Endodermal cell (in vitro differentiated cells): ENCODE data around the gene CDKN2A. TPM values are rescaled to one million over a fixed set of nuclear protein-coding genes. Genes with fewer than 3 reads are reported as not detected.

Source experiments
- DNase-seq: peaks from one replicate; pipeline ENCODE4 v3.0.0-alpha.2; 2017
- H3K27ac ChIP-seq: 2 replicates; pipeline ENCODE4 v1.5.1; 2013; ENCODE audit warnings: mild to moderate bottlenecking, low read depth, low read length, moderate library complexity
- H3K27me3 ChIP-seq: 2 replicates; pipeline ENCODE4 v1.6.1; 2013; ENCODE audit warnings: mild to moderate bottlenecking, low read length, moderate library complexity; ENCODE audit not compliant: insufficient read depth, control insufficient read depth, poor library complexity, severe bottlenecking
- H3K36me3 ChIP-seq: 2 replicates; pipeline ENCODE4 v1.7.0; 2013; ENCODE audit warnings: mild to moderate bottlenecking, low read length, moderate library complexity; ENCODE audit not compliant: control insufficient read depth, insufficient read depth
- H3K4me1 ChIP-seq: one replicate; pipeline ENCODE4 v1.7.0; 2013; ENCODE audit warnings: low read length; ENCODE audit not compliant: control insufficient read depth, insufficient read depth
- H3K4me3 ChIP-seq: 2 replicates; pipeline ENCODE4 v1.5.1; 2013; ENCODE audit warnings: mild to moderate bottlenecking, low read length, moderate library complexity
- H3K9ac ChIP-seq: 2 replicates; pipeline ENCODE4 v1.6.1; 2013; ENCODE audit warnings: mild to moderate bottlenecking, low read length, moderate library complexity; ENCODE audit not compliant: poor library complexity, severe bottlenecking; ENCODE audit errors: extremely low read depth
- H3K9me3 ChIP-seq: 2 replicates; pipeline ENCODE4 v1.6.1; 2013; ENCODE audit warnings: mild to moderate bottlenecking, low read length, moderate library complexity; ENCODE audit not compliant: control insufficient read depth
- H3K27ac Mint-ChIP-seq: 2 replicates; pipeline ENCODE4 v1.8.0; 2020; ENCODE audit warnings: mixed read lengths
- H3K27me3 Mint-ChIP-seq: 2 replicates; pipeline ENCODE4 v1.8.0; 2021; ENCODE audit warnings: mild to moderate bottlenecking, mixed read lengths; ENCODE audit not compliant: insufficient read depth
- H3K36me3 Mint-ChIP-seq: 2 replicates; pipeline ENCODE4 v1.8.0; 2020; ENCODE audit warnings: low read depth, mixed read lengths
- H3K4me1 Mint-ChIP-seq: 2 replicates; pipeline ENCODE4 v1.8.0; 2020; ENCODE audit warnings: mixed read lengths
- H3K4me3 Mint-ChIP-seq: 2 replicates; pipeline ENCODE4 v1.8.0; 2020; ENCODE audit warnings: mild to moderate bottlenecking, moderate library complexity, mixed read lengths
- H3K9me3 Mint-ChIP-seq: 2 replicates; pipeline ENCODE4 v1.8.0; 2020; ENCODE audit warnings: mild to moderate bottlenecking, mixed read lengths
- WGBS, 2 experiments: methylation state at CpG; one replicate each; pipeline versions ENCODE4 v1.1.5 to v1.1.7; 2013; ENCODE audit warnings: missing lambda C conversion rate in 2 of 2, mixed read lengths in 1 of 2; ENCODE audit not compliant: insufficient coverage in 1 of 2, insufficient read length in 1 of 2; 5-methylcytosine and 5-hydroxymethylcytosine counted together
- total RNA-seq, 2 donors: library from RNA; stranded (reverse); fragmentation: NEBNext Ultra II Directional in 1 of 2; extraction: Animal tissue kit (Norgen Biotek cat#: 25700) in 1 of 2; gene quantifications; 2 replicates in 1 of 2; 3 replicates in 1 of 2; pipeline ENCODE4 v1.2.1, GENCODE V29; 2021
- TF ChIP-seq, protein P1 (sequence below): fragments of 200-600 bp; sonication (generic); conservative IDR thresholded peaks from 2 replicates; pipeline ENCODE4 v1.5.0; 2021; ENCODE audit warnings: antibody characterized with exemption, mild to moderate bottlenecking

CDKN2A gene
- total RNA-seq, 2 donors from 2014 or later, result 1.9 to 6.7 TPM

DNA sequence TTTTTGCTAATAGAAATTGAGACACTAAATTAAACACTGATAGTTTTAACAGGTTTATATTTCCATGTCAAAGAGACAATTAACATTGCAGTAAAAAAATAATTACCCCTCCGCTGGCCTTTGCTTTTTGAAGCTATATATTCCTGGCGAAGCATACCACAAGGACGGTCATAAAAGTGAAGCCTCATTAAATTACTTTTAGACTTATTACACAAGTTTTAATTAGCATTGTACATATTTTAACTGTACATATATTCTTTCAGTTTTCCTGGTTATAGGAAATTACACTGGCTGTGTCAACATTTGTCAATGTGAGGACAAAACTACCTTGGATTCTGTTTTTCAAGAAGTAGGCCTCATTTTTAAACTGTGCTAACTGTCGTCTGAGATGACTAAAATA, 1.2 kb downstream of the CDKN2A start:
- Mint-ChIP-seq H3K9me3 (no peaks in the 10 kb centered on the region), H3K4me3 (peak overlapping the region; percentile 64), H3K4me1 (peaks cover 22% of the 10 kb centered on the region), H3K27me3 (peaks cover 91% of the 10 kb centered on the region), H3K27ac (no peak overlapping the region), H3K36me3 (no peaks in the 10 kb centered on the region)
- no peak for DNase-seq
- no peak overlapping the region for H3K9ac ChIP-seq
- TF ChIP-seq, protein P1, sequence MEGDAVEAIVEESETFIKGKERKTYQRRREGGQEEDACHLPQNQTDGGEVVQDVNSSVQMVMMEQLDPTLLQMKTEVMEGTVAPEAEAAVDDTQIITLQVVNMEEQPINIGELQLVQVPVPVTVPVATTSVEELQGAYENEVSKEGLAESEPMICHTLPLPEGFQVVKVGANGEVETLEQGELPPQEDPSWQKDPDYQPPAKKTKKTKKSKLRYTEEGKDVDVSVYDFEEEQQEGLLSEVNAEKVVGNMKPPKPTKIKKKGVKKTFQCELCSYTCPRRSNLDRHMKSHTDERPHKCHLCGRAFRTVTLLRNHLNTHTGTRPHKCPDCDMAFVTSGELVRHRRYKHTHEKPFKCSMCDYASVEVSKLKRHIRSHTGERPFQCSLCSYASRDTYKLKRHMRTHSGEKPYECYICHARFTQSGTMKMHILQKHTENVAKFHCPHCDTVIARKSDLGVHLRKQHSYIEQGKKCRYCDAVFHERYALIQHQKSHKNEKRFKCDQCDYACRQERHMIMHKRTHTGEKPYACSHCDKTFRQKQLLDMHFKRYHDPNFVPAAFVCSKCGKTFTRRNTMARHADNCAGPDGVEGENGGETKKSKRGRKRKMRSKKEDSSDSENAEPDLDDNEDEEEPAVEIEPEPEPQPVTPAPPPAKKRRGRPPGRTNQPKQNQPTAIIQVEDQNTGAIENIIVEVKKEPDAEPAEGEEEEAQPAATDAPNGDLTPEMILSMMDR, result no peak
- H3K4me1 ChIP-seq, result no peaks in the 10 kb centered on the region
- no peak overlapping the region for H3K27ac ChIP-seq
- H3K36me3 ChIP-seq, result no peaks in the 10 kb centered on the region
- peak overlapping the region; percentile 74 for H3K4me3 ChIP-seq
- peaks cover 96% of the 10 kb centered on the region for H3K27me3 ChIP-seq
- WGBS, 2 experiments, result 18 to 40% methylated on average over 1 to 4 of the region's 4 CpGs
- no peaks in the 10 kb centered on the region for H3K9me3 ChIP-seq

DNA sequence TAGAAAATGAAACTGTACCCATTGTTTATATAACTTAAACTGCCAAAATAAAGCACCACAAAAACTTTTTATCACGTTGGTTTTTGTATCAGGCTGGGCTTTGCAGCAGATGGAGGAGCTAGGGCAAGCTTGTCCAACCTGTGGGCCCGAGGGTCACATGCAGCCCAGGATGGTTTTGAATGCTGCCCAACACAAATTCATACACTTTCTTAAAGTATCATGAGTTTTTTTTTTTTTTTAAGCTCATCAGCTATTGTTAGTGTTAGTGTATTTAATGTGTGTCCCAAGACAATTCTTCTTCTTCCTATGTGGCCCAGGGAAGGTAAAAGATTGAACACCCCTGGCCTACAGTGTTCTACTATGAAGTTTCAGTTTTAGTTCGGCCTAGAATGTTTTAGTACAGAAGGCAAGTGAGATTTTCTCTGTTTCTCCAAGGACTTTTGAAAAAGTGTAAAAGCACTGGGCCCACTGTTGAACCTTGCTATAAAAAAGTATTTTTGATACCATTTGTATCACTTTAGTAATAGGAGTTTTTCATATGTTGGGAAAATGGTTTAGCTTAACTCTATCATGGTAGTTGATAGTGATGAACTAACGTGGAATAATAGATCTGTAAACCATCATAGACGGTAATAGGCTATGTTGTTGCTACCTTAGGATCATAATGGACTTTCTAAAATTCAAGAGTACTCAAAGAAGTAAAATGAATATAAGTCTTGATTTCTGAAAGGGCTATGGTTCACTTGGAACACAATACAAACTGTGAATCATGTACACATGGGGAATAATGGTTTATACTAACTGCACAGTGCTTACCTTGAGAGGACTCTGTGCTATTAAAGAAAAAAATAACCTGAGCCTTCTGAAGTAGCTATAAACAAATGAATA, 2.9 kb downstream of the CDKN2A start:
- peaks cover 96% of the 10 kb centered on the region for H3K27me3 ChIP-seq
- WGBS, 2 experiments, result 64 to 67% methylated on average over 2 to 5 of the region's 5 CpGs
- peaks cover 91% of the 10 kb centered on the region for H3K27me3 Mint-ChIP-seq

DNA sequence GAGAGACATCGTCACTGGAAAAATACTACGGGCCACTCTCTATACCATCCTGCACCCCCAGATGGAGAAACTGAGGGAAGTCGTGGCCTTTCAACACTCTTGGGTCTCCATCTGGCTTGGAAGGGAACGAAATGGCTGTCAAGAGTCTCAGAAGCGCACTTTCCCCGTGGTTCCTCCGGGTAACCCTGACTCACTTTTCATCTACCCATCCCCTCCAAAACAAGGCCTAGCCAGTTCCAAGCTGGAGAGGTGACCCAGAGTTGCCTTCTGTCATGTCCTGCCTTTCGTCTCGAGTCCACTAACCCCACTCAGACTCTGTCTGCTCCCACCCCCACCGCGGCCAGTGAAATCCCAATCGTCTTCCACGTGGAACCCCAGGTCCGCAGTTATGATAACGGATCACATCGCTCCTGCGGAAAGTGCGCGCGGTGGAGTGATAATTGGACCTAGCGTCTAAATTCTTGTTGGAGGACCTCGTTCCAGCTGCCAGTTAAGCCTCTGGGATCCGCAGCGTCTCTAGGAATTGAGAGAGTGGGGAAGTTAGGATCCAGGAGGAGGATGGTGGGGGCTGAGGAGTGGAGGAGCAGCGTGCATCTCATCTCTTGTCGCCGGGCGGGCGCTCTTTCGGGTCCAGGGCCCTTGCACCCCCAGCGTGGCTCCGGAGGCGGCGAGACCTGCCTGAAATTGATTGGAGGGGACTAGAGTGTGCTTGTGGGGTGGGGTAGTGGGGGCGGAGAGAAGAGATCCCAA, 4.6 kb downstream of the CDKN2A start:
- no peak overlapping the region for H3K27ac Mint-ChIP-seq
- H3K4me1 ChIP-seq, result no peaks in the 10 kb centered on the region
- H3K4me1 Mint-ChIP-seq, result peaks cover 12% of the 10 kb centered on the region
- peaks cover 91% of the 10 kb centered on the region for H3K27me3 Mint-ChIP-seq
- H3K4me3 Mint-ChIP-seq, result peak overlapping the region; percentile 43
- H3K36me3 ChIP-seq, result no peaks in the 10 kb centered on the region
- no peak overlapping the region for H3K4me3 ChIP-seq
- H3K36me3 Mint-ChIP-seq, result no peaks in the 10 kb centered on the region
- no peaks in the 10 kb centered on the region for H3K9me3 Mint-ChIP-seq
- no peak overlapping the region for H3K9ac ChIP-seq
- 17 to 39% methylated on average over 15 to 35 of the region's 35 CpGs for WGBS, 2 experiments
- H3K9me3 ChIP-seq, result no peaks in the 10 kb centered on the region
- H3K27ac ChIP-seq, result no peak overlapping the region
- DNase-seq, result peak; percentile 67
- peaks cover 96% of the 10 kb centered on the region for H3K27me3 ChIP-seq
- TF ChIP-seq, protein P1, result no peak

More for the DNA sequence above, 2.9 kb downstream of the CDKN2A start:
- Histone ChIP-seq H3K9ac (no peak overlapping the region), H3K27ac (no peak overlapping the region), H3K36me3 (no peaks in the 10 kb centered on the region), H3K9me3 (no peaks in the 10 kb centered on the region), H3K4me3 (no peak overlapping the region), H3K4me1 (no peaks in the 10 kb centered on the region)
- DNase-seq, result no peak
- no peak overlapping the region for H3K4me3 Mint-ChIP-seq
- no peak overlapping the region for H3K27ac Mint-ChIP-seq
- TF ChIP-seq, protein P1, result no peak
- peaks cover 17% of the 10 kb centered on the region for H3K4me1 Mint-ChIP-seq
- H3K9me3 Mint-ChIP-seq, result no peaks in the 10 kb centered on the region
- no peaks in the 10 kb centered on the region for H3K36me3 Mint-ChIP-seq
